HG02970 (cell line): ENCODE measurements around the gene ZNF318.
"Not testable (repeated sequence)": the region's sequence is repeated elsewhere in the genome, so short reads cannot be mapped to it uniquely, and the experiment has no call there.

ENCODE experiments used
- ATAC-seq: cut with Tn5 transposase; IDR thresholded peaks from one replicate; pipeline ENCODE4 v1.9.1; 2021; ENCODE audit warnings: mild to moderate bottlenecking, moderate library complexity, moderate number of reproducible peaks; ENCODE audit not compliant: unreplicated experiment, low FRiP score

ZNF318 gene, protein sequence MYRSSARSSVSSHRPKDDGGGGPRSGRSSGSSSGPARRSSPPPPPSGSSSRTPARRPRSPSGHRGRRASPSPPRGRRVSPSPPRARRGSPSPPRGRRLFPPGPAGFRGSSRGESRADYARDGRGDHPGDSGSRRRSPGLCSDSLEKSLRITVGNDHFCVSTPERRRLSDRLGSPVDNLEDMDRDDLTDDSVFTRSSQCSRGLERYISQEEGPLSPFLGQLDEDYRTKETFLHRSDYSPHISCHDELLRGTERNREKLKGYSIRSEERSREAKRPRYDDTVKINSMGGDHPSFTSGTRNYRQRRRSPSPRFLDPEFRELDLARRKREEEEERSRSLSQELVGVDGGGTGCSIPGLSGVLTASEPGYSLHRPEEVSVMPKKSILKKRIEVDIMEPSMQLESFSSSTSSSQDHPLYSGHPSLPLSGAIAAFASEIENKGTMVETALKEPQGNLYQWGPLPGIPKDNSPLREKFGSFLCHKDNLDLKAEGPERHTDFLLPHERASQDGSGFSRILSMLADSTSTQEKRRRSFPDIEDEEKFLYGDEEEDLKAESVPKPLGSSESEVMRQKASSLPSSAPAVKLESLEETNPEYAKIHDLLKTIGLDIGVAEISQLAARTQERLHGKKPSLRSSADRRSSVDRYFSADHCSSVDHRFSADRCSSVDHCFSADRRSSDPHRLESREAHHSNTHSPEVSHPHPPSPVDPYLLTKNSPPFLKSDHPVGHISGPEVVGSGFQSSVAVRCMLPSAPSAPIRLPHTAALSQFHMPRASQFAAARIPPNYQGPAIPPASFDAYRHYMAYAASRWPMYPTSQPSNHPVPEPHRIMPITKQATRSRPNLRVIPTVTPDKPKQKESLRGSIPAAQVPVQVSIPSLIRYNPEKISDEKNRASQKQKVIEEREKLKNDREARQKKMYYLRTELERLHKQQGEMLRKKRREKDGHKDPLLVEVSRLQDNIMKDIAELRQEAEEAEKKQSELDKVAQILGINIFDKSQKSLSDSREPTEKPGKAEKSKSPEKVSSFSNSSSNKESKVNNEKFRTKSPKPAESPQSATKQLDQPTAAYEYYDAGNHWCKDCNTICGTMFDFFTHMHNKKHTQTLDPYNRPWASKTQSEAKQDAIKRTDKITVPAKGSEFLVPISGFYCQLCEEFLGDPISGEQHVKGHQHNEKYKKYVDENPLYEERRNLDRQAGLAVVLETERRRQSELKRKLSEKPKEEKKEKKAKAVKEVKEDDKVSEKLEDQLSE (N-terminal part only)

DNA sequence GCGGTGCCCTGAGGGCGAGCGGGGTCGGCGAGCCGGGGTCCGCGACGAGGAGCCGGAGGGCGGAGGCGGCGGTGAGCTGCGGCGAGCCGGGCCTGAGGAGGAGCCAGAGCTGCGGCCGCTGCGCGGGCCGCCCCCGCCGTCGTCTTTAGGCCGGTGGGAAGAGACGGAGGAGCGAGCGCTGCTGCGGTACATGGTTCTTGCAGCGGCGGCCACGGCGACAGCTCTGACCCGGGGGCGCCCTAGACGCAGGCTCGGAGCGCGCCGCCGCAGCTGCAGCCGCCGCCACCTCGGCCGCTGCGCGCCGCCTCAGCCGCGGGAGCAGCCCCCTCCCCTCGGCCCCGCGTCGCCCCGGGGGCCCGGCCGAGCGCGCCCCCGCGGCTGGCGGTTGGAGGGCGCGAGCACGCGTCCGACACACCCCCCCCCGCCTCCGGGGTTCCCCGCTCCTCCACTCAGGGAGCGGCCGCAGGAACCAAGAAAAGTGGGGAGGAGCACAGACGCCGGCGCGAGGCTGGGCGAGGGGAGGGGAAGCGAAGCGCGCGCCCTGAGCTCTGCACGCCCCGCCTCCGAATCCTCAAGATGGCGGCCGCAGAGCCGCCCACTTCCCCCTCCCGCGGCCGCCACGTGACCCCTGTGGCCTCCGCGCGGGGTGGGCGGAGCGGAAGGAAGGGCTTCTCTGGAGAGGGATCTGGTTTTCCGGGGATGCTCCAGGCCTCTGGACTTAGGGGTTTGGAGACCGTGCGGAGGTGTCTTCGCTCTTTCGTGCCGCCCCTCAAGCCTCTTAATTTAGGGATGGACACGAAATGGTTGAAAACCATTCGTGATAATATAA, at the start of gene ZNF318:
Gene ZNF318, minus strand, starts transcription at position 474 of the 829 bp plus-strand sequence. Its CDS starts 282 bp downstream, at position 192.
- ATAC-seq: peak; percentile 88

DNA sequence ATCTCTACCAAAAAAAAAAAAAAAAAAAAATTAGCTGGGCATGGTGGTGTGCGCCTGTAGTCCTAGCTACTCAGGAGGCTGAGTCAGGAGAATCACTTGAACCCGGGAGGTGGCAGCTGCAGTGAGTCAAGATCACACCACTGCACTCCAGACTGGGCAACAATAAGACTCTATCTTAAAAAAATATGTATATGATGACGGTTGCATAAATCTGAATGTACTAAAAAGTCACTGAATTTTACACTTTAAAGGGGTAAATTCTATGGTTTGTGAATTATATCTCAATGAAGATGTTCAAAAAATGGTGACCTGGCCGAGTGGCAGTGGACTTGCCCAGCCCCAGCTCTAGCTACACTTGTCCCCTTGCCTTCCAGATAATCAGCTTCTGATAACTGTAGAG, 47.5 kb upstream of the ZNF318 start:
- ATAC-seq: no peak

DNA sequence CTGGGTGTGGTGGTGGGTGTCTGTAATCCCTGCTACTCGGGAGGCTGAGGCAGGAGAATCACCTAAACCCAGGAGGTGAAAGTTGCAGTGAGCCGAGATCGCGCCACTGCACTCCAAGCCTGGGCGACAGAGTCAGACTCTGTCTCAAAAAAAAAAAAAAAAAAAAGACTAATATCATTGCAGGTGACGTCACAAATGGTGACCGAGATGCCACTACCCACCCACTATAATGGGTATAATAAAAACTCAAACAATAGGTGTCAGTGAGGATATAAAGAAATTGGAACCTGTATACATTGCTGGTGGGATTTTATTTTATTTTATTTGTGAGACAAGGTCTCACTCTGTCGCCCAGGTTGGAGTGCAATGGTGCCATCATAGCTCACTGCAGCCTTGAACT, 45.8 kb upstream of the ZNF318 start:
- ATAC-seq: not testable (repeated sequence)

DNA sequence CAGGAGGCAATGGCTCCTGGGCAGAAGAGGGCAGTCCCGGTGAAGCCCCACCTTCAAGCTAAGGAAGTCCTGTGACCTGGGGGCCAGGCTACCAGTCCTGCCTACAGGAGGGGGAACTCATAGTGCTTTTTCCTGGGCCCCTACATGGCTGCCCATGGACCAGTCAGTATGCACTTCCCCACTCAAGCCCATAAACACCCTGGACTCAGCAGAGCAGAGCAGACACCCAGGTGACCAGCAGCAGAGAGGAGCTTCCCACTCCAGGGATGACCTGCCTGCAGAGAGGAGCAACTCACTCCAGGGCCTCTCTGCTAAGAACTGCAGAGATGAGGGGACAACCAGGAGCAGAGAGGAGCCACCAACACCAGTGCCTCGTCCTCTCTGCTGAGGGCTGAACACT, 43.6 kb upstream of the ZNF318 start:
- no peak for ATAC-seq

DNA sequence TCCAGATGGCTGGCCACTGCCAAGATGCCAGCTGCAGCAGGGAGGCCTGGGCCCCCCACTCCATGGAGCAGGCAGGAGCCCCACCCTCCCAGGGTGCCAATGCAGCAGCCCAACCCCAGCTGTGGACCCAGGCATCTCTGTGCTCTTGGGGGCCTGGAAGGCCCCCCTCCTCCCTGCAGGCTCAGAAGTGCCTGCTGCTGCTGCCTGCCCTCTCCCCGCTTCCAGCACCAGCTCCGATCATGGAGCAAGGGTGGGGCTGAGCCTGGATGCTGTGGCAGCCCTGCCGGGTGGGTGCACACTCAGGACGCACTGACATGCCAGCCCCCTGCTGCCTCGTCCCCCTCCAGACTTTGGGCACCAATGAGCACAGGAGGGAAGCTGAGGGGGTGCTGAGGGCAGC, 43.1 kb upstream of the ZNF318 start:
- no peak for ATAC-seq

DNA sequence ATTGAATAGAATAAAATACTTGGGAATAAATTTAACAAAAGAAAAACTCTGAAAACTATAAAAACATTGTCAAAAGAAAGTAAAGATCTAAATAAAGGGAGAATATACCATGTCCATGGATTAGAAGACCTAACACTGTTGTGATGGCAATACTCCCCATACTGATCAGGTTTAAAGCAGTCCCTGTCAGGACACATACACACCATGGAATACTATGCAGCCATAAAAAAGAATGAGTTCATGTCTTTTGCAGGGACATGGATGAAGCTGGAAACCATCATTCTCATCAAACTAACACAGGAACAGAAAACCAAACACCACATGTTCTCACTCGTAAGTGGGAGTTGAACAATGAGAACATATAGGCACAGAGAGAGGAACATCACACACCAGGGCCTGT, 41.3 kb upstream of the ZNF318 start:
- not testable (repeated sequence) for ATAC-seq

DNA sequence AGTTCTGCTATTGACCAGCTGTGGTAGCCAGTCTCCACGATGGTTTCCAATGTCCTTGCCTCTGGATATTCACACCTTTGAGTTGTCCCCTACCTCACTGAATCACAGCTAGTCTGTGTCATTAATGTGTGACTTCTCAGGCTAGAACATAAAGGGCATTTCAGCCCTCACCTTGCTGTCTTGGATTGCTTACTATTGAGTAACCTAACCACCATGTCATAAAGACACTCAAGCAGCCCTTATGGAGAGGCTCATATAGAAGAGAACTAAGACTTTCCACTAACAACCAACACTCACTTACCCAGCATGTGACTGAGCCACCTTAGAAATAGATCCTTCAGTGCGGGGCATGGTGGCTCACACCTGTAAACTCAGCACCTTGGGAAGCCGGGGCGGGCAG, 38.8 kb upstream of the ZNF318 start:
- ATAC-seq: no peak

DNA sequence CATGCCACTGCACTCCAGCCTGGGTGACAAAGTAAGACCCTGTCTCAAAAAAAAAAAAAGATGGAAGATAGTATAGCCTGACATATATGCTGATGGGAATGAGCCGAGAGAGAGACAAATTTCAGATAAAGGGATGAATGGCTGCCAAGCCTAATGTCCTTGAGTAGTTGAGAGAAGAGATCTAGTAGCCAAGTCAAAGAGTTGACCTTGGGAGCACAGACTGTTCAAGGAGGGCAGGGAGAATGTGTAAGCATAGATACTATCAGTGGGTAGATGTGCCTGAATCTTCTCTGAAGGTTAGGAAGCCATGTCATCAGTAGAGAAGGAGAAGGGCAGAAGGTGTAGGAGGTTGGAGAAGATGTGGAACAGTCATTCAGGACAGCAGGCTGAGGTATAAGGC, 37.8 kb upstream of the ZNF318 start:
- ATAC-seq: no peak

DNA sequence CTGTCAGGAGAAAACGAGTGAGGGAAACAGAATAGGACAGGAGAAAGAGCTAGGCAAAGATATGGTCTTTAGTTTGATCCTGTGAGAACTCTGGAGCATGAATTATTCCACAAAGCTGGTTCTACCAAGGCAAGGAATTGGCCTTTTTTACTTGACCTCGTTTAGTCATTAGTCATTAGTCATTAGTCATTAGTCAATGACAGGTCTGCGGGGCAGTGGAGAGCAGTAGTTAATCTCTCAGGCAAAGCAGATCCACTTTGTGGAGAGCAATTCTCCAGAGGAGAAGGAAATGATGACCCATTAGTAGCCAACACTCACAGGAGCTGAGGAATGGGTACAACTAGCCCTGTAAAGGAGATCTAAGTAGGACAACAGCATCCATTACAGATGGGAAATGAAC, 35.9 kb upstream of the ZNF318 start:
- no peak for ATAC-seq

DNA sequence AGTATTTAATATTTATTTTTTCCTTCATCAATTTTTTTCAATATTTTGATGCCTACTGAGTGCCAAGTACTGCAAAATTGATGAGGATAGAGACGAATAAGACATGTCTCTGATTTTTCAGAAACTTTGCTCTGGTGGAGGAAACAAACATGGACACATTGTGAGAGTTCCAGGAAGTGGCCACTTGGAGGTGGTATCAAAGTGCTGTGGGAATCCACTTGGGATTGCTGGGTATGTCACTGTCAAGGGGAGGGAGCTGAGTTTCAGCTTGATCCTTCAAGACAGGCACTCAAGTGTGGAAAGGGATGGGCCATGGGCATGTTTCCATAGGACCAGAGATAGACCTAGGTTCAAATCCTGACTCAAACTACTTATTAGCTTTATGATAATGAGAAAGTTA, 33.4 kb upstream of the ZNF318 start:
- no peak for ATAC-seq

DNA sequence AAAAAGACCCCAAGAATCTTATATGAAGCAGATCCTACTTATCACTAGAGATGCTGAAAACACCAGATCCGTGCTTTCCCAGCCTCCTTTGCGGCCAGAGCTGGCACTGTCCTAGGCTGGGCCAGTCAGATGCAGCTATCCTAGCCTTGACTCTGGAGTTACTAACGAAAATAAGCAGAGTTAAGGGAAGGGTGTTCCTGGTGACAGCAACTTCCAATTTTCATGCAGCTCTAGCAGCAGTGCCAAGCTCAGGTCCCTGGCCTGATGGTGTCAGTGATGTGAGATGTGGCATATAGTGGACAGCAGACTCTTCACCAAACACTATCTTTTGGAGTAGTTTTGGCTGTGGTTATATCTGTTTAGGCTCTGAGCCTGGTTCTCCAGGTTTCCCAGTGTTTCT, 32.3 kb upstream of the ZNF318 start:
- ATAC-seq: no peak

DNA sequence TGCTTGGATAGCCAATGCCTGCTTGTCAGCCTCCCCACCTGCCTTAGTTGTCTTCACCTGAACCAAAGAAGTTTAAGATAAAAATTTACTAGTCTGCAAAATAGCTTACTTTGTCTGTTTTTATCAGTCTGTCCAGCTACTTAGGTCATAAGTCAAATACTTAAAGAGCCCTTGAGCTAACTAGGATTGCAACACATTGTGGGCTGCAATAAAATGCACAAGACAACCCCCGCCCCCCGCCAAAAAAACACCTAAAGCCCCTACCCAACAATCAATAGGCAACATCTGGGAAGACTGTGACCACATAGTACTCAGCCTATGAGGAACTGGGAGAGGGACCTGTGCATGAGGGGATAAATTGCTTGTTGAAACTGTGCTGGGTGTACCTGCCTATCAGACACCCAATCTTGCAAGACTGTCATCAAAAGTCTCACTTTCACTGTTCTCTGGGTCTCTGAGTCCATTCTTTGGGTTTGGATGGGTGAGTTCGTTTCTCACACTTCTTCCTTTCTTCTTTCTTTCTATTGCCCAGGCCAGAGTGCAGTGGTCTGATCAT, 30.6 kb upstream of the ZNF318 start:
- ATAC-seq: no peak

DNA sequence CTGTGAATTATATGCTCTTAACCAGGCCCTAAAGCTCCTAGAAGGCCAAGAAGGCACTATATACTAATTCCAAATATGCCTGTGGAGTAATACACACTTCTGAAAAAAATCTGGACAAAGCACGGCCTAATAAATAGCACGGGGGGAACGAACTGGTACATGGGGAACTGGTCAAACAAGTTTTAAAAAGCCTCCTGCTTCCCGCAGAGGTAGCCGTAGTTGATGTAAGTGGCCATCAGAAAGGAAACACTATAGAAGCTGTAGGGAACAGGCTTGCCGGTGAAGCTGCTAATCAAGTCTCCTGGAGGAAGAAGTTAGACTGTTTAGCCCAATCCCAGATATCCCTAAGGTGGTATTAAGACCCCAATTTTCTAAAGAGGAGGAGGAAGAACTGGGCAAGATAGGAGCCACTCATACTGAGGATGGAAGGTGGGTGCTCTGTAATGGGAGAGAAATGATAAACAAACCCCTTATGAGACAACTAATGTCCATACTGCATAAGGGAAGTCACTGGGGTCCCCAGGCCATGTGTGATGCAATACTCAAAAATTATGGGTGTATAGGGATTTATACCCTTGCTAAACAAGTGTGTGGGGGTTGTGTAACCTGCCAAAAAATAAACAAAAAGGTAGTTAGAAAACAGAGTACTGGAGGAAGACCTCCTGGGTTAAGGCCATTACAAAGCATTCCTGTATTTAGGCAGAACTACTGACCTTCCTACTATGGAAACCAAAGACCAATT, 27.1 kb upstream of the ZNF318 start:
- no peak for ATAC-seq

DNA sequence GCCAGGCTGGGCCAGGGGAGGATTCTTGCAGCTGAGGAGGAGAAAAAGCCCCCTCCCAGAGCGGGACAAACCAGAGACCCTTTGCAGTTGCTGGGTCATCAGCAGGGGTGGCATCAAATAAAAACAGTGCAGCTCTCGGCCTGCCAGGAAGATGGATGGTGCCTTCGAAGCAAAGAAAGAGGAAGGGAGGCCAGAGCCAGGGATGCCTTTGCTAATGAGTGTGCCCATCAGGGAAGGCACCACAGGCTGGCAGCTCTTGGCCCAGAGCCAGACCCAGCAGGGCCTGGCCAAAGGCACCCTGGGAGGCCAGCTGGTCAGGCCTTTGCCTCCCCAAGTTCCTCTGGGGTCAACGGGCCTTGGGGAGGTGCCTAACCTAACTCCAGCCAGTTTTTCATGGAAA, 26.3 kb upstream of the ZNF318 start:
- no peak for ATAC-seq

DNA sequence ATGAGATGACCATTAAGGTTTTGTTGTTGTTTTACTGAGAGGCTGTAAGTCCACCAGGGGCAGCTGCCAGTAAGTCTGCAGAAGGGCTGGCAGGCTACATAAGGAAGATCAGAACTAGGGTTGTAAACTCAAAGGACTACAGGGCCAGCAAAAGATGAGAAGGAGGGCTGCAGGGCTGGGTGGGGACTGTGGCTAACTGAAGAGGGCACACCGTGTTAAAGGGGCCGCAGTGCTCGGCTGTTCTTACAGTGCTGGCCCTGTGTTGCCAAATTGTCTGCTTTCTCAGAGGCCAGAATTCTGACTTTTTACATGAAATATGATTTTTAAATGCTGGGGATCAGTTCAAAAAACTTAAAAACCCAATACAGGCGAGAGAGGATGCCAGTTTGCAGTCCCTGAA, 25.5 kb upstream of the ZNF318 start:
- ATAC-seq: no peak

DNA sequence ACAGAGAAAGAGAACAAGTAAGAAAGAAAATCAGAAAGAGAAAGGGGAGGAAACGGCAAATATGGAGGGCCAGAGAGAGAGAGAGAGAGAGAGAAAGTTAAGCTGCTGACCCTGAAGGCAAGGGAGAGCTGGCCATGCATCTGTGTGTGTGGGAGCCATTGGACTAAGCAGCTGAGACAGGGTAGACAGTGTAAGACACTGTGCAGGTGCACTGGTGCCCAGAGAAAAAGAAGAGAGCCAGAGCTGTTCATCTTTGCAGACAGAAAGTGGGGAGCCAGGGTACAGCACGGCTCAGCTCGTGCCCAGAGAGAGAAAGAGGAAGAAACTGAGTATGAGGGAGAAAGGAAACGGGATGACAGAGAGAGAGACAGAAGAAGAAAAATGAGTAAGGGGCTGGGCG, 24.2 kb upstream of the ZNF318 start:
- ATAC-seq: no peak

DNA sequence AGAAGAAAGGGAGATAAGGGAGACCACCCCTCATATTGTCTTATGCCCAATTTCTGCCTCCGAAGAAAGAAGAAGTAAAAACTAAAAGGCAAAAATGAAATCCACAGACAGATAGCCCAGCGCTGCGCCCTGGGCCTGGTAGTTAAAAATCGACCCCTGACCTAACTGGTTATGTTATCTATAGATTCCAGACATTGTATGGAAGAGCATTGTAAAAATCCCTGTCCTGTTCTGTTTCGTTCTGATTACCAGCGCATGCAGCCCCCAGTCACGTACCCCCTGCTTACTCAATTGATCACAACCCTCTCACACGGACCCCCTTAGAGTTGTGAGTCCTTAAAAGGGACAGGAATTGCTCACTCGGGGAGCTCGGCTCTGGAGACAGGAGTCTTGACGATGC, 23.7 kb upstream of the ZNF318 start:
- not testable (repeated sequence) for ATAC-seq

DNA sequence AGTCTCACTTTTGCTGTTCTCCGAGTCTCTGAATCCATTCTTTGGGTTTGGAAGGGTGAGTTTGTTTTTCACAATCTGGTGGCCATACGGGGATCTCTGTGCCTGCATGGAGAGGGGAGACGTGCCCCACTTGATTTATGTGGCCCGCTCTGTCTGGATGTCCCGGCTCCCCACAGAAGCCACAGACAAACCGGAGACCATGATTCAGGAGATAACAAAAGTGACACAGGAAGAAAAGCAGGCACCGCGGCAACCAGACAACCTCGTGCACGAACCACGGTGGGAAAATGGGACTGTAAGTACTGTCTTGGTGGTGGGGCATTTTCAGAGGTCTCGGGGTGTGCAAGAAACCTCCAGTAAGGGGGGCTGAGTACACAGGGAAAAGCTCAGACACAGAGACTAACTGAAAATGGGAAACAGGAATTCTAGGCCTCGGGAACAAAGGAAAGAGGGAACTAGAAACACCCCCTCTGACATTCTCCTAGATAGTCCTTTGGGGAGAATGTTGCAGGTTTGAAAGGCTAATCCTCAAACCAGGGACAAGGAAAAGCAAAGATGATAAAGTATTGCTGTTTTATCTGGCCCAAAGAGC, 22.1 kb upstream of the ZNF318 start:
- no peak for ATAC-seq
